ENCODE data around the gene POLR2L.
A peak's percentile ranks its signal among the peaks of the same experiment; 100 is the strongest.

The POLR2L gene

DNA sequence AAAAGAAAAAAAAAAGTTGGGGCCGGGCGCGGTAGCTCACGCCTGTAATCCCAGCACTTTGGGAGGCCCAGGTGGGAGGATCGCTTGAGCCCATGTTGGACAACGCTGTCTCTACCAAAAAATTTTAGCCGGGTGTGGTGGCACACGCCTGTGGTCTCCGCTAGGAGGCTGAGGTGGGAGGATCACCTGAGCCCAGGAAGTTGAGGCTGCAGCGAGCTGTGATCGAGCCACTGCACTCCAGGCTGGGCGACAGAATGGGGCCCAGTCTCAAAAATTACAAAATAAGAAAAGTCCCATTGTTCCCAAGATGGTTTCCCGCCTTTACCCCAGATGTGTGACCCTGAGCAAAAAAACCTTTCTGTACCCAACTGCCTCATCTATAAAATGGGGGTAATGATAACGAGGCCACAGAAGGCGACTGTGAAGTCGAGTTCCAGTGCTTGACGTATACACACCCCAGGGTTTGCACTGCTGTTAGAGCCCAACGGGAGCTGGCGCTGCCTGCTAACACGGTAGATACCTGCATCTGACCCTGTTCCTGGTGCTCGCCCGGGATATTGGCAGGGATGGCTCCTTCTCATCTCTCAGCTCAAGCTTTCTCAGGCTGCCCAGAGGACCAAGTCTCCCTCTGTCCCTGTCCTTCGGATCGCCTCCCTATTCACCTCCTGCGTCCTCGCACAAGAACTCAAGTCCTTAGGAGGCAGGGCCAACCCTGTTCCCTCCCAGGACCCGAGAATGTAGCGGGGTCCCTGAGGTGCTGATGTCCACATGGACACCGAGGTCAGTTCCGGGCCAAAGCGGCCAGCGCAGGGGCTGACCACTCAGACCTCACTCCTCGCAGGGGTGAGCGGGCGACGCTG is 33.7 kb downstream of the POLR2L start:
- no peak for DNase-seq

DNA sequence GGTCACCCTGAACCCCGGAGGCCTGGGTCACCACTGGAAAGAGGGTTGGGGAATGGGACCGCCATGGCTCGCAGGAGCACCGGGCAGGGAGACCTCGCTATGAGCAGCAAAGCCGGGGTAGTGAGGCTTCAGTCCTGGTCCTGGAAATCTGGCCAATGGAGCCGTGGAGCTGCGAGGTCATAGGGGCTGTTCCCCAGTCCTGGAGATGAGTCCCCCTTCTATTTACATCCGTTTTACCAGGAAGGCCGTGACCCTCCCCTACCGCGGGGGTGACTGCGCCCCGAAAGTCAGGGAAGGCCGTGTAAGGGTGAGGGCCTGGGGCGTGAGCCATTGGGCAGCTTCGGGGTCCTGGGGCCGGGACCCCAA is 37.7 kb downstream of the POLR2L start:
- no peak for DNase-seq

DNA sequence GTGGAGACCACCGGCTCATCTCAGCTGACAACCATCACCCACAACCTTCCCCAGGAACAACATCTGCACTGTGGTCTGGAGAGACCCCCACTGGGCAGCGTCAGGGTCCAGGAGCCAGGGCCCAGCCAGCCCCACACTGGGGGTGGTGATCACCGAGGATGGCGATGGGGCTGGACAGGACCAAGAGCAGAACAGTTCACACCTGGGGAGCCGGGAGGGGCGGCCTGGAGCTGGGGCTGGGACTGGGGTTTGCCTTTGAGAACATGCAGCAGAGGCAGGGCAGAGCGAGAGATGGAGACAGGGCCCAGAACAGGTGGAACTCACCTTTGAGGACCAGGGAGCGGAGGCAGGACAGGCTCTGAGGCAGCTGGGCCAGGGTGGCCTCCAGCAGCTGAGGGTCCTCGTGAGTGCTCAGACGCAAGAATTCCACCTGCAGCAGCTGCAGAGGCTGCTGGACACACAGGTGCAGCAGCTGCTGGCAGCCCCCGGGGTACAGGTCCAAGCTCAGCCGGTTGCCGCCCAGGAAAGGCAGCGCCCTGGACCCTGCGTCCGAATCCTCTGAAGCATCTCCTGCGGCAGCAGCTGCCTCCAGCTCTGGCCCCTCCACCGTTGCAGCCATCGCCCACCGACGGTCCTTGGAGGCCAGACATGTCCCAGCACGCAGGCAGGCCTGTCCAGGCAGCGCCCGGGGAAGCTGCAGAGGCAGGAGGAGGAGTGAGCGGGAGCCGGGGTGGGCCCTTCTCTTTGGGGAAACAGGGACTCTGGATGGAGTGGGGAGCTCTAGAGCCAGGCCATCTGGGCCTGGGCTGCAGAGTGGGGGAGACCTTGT is 38.3 kb downstream of the POLR2L start:
- DNase-seq: no peak

DNA sequence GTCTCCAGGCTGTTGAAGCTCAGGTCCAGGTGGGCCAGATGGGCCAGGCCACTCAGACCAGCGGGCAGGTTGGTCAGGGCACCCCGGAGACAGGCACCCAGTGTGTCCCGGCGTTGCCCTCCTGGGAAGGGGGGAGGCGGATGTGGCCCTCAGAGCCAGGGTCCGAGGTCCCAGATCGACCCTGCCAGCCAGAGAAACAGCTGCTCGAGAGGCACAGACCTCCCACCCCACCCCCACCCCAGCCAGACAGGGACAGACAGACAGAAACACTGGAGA is 38.9 kb downstream of the POLR2L start:
- DNase-seq: no peak

DNA sequence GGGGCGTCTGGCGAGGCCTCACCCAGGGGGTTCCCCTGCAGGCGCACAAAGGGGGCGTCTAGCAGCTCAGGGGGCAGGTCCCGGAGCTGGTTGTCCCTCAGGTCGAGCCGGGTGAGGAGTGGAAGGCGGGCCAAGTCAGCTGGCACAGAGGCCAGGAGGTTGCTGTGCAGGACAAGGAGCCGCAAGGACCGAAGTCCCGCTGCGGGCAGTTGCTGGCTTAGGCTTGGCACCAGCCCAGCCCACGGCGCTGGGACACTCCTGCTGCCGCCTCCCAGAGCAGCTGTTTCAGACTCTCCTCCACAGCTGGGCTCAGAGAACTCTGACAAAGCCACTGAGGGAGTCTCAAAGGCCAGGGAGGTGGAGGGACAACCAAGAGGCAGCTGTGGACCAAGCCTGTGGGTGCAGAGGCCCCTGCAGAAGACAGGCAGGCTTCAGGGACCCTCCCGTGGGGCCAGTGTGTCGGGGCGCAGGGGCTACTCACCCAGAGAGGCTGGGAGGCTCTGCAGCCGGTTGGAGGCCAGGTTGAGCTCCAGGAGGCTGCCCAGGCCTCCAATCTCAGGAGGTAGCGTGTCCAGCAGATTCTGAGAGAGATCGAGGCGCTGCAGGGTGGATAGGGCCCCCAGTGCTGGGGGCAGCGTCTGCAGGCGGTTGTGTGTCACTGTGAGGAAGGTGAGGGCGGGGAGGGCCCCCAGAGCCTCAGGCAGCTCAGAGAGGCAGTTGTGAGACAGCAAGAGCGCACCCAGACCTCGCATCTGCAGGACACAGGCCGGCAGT is 39.4 kb downstream of the POLR2L start:
- DNase-seq: no peak

DNA sequence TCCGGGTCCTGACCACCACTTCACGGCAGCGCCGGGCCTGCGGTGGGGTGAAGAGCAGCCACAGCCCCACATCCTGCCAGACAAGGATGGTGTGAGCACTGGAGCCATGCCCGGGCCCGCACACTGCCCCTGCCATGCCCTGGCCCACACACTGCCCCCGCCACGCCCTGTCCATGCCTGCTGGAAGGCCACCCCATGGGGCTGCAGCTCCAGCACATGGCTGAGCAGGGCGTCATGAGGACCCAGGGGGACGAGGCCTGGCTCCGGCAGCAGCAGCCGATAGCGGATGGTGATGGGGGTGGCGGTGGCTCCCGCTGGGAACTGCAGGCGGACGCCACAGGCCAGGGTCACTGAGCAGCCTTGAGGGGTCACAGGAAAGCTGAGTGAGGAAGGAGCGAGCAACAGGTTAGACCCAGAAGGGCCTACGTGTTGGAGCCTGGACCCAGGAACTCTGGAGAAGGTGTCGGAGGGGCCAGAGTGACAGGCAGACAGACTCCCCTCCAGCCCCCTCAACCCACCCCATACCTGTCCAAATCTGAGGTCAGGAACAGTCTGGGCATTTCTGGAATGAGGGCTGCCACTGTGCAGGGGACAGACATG is 40.2 kb downstream of the POLR2L start:
- no peak for DNase-seq

DNA sequence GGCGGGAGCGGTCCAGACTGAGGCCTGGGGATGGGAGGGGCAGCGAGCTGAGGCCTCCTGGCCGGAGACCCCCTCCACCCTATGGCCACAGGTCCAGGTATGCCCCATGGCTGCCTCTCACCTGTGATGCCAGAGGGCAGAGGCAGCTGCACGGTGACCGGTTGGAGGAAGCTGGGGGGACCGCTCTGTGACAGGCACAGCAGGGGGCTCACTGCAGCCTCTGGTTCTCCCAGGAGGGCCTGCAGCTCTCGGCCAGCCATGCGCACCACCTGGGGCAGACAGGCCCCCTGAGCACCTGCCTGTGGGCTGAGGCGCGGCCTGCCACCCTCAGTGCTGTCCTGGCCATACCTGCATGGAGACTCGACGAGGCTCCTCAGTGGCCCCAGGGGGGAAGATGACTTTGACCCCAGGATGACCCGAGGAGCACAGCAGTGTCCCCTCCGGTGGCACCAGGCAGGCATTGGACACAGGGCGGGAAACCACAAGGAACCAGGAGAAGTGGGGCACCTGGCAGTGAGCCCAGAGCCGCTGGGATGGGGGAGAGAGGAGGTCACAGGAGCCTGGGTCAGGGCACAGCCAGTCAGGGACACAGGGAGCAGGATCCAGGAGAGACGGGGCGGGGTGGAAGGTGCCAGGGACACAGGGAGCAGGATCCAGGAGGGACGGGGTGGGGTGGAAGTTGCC is 41.1 kb downstream of the POLR2L start:
- no peak for DNase-seq

DNA sequence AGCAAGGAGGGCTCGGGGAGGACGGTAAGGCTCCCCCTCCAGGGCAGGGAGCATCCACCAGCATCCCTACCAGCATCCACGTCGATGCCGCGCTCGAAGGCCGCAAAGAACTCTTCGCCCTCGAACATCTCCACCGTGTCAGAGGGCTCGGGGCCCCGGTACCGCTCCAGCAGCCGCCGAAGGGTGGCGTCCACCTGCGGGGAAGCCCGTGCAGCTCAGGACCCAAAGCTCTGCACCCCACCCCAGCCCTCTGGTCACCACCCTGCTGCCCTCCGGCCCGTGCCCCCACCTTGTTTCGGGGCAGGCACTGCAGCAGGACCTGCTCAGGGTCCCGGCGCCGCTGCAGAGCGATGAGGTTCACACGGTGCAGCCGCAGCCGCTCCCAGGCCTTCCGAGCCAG is 41.9 kb downstream of the POLR2L start:
- DNase-seq: no peak

DNA sequence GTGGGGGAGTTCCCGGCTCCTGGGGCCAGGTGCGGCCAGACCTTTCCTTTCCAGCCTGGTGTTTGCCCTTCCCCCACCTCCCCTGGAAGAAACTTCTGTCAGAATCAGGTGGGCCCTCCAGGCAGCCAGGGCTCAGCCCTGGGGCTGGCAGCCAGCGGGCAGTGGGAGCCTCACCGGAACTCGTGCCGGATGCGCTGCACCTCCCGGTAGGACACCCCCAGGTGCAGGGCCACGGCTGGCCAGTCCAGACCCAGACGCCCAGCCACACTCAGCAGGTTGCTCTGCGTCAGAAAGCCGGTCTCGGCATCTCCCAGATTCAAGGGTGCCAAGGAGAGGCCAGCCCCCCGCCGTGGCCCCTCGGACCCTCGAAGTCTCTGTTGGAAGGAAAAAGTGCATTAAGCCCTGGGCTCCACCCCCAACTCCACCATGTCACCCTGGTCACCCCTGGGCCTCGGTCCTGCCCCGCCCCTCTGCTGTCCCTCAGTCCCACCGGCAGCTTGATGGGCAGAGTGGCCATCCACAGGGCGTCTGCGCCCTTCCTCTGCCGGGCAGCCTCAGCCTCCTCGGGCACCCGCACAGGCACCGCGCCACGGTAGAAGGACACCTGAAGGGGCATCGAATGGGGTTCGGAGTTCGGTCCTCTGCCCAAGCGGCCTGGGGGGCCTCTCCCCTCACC is 42.5 kb downstream of the POLR2L start:
- DNase-seq: no peak

DNA sequence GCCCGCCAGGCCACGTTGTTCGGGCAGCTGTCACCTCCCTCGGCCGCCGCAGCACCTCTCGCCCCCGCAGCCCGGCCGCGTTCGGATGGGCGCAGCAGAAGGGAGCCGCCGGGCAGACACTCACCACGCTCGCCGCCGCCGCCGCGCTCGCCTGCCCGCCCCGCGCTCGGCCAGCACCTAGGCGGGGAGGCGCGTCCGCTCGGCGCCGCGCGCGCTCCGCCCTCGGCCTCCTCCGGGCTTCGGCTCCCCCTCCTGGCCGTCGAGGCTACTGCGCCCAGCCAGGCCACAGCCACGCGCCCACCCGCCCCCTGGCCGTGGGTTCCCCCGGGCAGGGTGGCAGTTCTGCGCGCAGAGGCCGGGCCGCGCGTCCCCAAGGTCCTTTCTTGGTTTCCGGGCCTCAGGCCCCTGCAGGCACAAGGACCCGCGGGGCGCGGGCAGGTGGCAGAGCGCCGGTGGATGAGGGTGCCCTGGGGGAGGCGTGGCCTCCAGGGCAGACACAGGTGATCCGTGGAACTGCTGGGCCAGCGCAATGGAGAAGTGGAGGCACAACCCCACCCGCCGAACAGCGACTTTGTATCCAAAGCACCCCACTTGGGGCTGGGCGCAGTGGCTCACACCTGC is 44.1 kb downstream of the POLR2L start, which contains the start of gene SLC25A22:
TSS of gene SLC25A22 (minus strand) at position 189 of the 621 bp plus-strand sequence. CDS start 3,275 bp downstream, outside the sequence.
- peak; percentile 75 for DNase-seq

DNA sequence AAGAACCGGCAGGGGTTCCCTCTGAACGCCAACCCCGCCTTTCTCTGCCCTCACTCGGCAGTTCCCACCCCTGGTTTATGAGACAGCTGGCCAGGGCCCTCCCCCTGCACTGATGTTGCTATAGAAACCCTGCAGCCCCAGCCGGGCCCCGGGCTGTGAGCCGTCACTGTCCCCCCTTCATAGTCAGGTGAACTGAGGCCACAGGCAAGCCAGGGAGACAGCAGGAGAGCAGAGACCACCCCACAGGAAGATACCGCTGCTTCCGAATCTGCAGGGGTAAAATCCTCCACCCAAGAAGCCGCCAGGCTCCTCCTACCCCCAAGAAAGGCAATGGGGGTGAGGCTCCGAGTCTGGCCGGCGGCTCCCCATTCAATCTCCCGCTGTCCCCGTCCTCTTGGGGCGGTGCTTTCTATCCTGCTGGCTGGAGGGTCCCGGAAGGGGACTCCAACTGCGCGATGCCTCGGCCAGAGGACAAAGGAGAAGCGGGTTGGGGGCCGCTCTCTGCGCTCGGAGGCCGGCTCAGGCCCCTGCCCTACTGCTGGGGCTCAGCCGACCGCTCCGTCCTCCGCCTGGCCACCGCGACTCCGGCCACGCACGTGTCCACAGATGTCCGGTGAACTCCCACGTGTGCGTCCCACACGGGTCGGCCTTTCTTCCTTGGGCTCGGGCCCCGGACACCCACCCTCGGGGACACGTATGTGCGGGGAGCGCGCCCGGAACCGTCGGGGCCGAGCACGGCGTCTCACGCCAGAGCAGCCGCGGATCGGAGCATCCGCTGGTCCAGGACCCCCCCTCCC is 44.8 kb downstream of the POLR2L start:
- DNase-seq: peak; percentile 43

DNA sequence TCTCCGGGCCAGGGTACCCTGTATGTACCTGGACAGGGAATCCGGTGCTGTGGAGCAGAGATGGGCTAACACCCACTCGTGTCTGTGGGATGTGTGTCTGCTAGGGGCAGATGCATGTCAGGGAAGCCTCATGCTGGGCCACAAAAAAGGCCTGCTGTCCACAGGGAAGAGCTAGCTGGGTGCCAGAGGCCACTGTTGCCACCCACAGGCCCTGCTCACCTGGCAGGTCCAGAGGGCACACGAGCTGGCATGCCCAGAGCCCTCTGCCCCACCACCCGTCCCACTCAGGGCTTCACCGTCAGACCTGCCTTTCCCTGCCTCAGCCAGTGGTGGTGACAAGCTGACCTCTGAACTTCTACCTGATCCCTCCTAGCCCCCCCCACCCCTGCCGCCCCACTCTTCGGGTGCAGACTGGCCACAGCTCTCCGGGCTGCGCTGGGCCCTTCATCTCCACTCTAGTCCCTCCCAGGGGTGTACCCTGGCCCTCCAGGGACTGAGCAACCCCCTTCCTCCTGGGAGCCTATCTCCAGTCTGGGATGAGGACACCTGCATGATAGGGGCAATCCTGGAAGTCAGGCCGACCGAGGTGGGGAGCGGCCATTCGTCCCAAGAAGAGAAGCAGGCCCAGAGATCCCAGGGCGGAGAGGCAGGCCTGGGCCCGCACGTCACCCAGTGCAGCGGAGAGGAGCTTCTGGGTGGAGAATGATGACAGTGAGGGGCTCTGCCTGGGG is 45.6 kb downstream of the POLR2L start:
- DNase-seq: no peak

DNA sequence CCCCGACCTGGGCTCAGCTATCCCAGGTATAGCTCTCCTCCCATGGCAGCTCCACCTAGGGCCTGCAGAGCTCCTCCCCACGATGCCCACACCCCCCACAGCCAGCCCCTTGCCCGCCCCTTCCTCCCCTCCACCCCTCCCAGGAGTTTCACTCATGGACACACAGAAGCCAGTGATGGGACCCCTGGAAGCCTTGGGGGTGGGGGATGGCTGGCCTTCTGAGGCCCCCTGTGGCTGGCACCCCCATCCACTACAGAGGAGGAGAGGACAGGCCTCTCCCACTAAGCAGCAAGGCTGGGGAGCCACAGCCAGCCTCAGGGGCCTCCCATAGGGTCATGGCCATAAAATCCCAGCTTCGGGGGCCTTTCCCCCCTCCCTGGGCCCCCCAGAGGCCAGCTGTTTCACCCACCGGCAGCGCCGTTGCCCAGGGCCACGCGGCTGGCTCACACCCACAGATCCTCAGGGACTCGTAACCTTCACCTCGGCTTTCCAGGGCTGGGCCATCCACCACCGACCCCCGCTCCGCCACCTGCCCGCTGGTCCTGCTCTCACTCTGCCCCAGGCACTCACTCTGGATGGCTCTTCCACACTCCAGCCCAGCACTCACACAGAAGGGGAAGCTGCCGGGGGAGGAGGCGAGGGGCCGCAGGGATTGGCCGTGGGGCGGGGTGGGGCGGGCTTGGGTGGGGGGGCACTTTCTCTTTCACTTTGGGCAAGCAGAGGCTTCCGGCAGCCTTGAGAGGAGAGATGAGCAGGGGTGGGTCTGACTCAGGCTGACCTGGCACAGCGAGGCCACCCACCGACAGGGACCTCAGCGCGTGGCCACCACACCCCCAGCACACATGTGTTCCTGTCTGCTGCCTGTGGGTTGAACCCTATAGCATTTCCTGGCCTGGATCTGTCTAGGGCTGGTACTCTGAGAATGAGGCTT is 46.4 kb downstream of the POLR2L start:
- no peak for DNase-seq

DNA sequence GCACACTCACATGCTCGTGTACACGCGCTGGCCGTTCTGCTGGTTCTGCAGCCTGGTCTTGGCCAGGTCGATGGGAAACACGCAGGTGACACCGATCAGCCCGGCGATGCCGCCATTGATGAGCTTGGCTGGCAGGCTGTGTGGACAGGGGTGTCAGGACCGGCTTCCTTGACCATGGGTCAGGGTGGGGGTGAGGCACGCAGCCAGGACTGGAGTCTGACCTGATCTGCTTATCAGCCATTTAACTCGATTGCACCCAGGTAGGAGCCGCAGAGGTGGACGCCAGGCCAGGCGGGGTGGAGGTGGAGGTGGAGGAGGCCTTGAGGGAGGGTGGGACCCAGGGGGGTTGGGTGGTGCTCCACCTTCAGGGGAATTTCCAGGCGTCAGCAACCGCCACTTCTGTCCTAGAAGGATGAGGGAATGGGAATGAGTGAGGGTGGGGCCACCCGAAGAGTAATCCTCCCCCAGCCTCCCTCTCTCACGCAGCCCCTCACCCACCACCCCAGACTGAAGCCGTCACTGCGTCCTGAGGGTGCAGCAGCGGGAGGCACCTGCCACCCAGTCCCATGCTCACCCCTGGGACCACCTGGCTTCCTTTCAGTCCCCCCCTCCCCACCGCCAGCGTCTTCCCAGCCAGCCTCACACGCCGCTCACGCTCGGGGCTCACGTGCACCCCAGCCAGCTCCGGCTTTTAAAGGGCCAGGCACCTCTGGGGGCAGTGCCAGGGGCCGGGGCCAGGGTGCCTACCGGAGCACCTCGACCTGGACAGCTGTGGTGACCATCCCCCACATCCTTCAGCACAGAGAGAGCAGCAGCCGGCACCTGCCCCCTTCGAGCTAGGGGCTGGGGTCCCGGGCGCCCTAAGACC is 47.3 kb downstream of the POLR2L start:
- DNase-seq: no peak

DNA sequence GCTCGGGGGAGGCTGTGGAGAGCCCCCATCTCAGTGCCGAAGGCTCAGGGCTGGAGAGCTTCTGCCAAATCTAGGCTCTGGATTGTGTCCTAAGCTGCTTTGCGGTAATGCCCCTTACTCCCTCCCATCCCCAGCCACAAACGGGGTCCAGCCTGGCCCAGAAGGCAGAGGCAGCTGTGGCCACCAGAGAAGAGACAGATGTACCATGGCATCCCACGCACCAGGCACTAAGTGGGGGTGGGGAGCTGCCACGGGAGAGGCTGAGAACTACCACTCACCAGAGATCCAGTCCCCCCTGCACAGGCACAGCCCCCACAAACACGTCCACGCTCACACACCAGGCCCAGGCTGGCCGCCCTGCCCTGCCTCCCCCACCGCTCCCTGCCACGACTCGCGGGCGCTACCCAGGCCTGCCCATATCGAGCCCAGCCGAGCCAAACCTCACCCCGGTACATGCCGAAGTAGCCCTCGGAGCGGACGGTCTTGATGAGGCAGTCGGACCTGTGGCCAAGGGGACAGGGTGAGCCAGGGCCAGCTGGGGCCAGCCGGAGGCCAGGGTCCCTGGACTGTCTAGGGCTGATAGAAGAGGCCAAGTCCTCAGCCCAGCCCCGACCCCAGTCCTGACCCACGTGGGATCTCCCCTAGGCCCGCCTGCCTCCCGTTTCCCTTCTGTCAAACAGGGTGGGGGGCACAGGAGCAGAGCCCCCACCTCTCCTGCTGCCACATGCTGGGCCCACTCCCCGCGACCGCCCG is 48.1 kb downstream of the POLR2L start:
- no peak for DNase-seq

DNA sequence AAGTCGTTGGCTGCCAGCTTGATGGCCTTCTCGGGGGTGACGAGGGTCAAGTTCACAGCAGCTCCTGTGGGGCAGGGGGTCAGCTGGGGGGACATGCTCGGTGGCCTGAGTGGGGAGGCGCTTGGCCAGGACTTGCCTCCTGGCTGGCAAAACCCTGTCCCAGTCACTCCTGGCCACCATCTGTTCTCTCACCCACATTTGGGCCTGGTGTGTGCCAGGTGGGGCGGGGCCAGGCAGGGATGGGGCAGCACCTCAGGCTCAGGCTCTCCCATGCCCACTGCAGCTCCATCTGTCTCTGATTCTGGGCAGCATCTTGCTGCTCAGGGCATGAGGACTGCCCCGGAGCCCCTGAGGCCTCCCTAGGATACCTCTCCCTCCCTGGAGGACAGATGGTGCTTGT is 48.8 kb downstream of the POLR2L start:
- DNase-seq: no peak

DNA sequence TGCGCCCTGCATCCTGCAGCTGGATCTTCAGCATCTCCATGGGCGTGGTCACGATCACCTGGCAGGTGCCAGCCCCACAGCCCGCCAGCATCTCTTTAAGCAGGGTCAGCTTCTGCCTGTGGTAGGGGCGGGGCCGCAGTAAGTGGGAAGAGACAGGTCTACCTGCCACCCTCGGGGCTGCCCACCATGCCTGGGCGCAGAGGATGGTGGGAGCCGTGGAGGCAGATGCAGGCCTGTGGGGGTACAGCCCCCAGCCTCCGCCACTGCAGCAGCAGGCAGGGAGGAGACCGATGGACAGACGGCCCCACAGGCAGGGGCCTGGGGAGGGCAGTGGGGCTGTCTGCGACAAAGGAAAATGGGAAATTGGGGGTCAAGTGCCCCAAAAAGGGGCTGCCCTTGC is 49.5 kb downstream of the POLR2L start:
- no peak for DNase-seq

Data from NCI-H1048 (cell line).